ENCODE data around the gene FLOT2.
"Not testable (repeated sequence)": the region's sequence is repeated elsewhere in the genome, so short reads cannot be mapped to it uniquely, and the experiment has no call there.

Gene FLOT2

DNA sequence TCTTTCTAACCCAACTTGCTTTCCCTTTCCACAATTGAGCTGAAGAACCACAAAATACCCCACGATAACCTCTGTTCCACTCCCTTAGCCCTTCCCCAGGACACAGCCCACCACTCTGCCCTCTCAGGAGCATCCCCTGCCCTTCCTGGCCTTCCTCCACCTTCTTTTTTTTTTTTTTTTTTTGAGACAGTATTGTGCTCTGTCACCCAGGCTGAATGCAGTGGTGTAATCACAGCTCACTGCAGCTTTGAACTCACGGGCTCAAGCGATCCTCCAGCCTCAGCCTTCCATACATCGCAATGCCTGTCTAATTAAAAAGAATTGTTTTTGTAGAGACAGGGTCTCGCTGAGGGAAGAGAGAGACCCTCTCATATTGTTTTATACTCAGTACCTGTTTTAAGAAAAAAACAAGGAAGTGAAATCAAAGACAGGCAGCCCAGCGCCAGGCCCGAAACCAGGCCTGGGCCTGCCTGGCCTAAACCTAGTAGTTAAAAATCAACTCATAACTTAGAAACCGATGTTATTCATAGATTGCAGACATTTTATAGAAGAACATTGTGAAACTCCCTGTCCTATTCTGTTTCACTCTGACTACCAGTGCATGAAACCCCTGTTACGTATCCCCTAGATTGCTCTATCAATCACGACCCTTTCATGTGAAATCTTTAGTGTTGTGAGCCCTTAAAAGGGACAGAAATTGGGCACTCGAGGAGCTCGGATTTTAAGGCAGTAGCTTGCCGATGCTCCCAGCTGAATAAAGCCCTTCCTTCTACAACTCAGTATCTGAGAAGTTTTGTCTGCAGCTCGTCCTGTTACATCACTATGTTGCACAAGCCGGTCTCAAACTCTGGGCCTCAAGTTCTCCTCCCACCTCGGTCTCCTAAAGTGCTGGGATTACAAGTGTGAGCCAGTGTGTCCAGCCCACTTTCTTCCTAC lies 4.0 kb downstream of the FLOT2 start:
- not testable (repeated sequence) for DNase-seq

DNA sequence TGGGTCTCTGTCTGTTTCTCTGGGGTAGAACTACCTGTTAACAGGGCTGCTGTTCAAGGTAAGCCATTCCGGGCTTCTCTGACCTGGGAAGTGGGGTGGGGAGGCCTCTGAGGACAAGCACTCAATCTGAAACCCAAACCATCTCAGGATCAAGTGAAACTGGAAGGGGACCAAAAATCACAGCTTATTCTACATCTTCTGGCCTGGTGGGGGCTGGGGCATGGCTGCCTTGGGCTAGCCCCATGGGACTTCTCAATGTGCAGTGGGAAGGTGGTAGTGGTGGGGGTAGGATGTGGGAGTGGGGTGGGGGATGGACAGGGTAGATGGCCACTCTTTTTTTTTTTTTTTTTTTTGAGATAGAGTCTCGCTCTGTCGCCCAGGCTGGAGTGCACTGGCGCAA lies 5.5 kb downstream of the FLOT2 start:
- DNase-seq = no peak

DNA sequence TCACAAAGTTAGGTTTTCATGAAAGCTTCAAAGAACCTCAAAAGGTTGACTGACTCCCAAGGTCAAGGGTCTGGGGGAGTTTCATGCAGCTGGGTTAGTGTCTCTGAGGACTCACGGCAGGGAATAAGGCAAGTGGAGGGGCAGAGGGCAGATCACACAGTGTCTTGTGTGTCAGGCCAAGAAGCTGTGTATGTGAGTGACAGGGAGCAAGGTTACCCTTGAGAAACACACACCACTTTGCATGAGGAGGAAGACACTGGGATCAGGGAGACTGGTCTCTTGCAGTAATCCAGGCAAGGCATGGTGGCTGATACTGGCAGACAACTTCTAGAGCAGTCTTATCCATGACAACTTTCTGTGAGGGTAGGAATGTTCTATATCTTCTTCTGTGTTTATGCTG lies 6.3 kb downstream of the FLOT2 start:
- no peak for DNase-seq

DNA sequence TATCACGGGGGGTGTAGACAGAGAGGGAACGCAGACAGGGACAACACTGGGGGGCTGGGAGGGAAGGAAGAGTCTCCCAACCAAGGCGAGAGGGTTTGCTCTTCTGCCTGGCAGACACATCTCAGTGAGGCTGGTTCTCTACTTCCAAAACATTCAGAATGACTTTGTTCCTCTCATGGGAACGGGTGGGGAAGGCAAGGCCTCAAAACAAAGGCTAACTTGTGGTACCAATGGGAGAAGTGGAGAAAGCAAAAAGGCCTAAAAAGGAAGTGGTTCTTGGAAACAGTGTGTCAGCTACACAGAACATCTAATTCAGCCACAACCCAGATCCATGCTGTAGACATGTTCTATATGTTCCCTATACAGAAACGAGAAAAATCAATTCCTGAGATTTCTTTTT lies 7.5 kb downstream of the FLOT2 start:
- DNase-seq = no peak

DNA sequence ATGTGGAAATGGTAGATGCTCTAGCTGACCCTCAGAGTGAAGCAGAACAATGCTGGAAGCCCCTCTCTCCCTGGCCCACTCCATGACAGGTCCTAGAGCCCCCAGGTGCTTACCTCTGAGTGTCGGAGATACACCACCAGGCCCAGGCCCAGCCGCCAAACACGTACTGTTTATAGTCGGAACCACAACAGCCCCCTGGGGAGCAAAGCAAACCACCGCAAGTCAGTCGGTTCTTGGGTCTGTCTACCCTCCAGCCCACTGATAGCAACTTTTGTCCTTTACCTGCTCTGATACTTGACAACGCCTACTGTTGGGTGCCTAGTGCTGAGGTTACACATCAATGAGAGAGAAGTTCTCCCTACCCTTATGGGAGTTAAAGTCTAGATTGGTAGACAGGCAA lies 8.7 kb downstream of the FLOT2 start:
- no peak for DNase-seq

DNA sequence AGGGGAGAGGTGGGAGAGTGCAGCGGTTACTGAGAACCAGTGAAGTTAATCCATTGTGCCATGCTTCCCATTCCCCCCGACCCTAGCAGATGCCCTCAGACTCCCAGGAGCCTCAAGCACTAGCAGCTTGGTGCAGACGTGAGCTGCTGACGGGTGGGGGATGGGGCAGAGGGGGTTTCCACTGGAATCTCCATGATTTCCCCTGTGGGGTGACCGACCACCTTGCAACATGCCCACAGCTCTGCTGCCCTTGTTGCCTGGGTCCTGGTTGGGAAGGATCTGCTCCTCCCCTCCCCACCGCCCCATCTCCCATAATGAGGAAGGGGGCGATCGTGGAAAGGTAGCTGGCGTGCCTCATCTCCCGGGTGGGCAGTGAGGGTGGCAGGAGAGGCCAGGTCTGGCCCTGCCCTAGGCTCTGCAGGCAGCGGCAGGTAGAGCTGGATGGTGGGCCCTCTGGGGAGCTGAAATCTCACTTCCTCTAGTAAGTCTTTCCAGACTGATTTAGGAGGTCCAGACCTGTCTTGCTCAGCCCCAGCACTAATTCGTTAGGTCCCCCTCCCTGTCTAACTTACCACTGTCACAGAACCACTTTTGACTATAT lies 9.6 kb downstream of the FLOT2 start:
- no peak for DNase-seq

DNA sequence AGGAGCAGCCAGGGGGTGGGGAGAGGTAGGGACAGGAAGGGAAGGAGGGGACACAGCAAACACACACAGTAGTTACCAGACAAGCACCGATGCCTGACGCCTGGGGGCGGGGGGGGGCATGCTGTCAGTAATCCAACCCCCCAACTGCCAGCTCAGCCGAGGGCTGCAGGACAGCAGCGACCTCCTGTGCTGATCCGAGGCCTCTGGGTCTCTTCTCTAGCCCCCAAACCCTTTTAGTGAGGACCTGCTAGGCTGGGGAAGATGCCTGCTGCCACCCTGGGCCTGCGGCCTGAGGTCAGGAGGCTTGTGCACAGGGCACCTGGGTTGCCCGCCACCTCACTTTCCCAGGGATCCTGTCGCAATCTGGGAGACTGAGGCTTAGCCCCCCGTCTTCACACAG lies 11.6 kb downstream of the FLOT2 start:
- DNase-seq = no peak

DNA sequence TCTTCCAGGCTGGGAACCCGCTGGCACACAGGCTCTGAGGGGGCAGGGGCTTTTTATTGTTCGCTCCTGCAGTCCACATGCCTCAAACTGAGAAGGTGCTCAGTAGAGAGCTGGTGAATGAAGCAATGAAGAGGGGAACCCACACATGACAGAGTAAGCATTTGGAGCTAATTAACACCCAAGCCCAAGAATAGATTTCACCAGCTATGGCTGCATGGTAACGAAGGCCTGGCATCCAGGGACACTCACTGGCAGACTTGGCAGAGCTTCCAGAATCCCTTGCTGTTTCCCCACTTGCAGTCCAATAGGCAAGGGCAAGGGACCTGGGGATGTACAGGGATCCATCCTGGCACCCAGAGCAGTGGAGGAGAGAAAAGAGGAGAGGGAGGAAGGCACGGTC lies 12.2 kb downstream of the FLOT2 start:
- no peak for DNase-seq

DNA sequence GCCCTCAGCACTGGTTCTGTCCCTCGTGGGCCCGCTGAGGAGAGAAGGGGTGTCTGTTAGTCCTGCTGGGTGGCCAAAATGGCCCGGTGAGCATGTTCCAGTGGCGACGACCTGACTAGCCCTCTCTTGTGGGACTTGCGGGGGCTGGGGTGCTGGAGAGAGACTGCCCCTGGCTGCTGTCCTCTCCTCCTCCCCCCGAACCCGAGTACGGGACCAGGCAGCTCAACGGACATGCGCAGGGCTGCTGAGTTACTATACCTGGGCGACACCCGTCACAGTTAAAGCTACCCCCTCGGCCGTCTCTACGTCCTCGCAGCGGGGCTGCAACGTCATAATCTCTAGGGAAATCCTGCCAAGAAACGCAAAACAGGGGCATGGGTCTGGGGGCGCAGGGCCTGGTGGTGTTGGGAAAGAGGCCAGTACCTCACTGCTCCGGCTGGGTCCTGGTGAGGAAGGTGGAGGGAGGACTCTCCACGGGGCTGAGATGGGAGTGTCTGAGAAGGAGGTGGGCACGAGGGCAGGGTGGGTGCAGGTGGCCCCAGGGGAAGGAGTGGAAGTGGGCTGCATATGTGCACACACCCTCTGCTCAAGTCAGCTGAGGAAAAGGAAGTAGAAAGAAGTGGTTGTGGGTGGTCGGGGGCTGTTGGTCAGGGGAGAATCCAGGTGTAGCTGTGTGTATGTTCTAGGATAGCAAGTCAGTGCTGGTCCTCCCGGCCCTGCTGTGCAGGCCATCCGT lies 13.4 kb downstream of the FLOT2 start:
- DNase-seq = no peak

DNA sequence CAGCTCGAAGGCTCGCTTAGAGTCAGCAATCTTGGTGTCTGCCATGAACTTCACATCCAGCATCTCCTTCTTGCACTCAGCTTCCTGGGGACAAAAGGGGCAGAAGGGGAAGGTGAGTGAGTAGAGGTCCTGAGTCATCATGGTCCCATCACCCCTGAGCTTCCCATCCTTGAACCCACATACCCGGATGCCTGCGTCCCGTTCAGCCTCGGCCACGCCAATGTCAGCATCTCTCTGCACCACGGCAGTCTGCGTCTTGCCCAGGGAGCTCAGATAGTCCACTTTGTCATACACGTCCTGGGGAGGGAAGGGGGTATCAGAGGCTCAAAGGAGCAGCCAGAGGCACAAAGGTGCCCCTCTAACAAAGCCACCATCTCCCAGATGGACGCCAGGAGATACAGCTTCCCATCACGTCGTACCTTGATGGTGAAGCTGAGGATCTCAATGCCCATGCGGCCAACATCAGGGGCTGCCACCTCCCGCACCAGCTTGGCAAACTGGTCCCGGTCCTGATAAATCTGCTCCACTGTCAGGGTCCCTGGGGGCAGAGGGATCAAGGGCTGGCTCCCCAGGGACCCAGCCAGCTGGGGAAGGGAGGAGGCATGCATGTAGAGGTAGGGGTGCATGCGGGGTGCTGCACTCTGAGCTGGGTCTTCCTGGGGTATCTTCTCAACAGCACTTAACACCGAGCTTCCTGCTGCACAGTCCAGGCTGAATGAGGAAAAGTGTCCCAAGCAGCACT lies 15.2 kb downstream of the FLOT2 start:
- DNase-seq = no peak

DNA sequence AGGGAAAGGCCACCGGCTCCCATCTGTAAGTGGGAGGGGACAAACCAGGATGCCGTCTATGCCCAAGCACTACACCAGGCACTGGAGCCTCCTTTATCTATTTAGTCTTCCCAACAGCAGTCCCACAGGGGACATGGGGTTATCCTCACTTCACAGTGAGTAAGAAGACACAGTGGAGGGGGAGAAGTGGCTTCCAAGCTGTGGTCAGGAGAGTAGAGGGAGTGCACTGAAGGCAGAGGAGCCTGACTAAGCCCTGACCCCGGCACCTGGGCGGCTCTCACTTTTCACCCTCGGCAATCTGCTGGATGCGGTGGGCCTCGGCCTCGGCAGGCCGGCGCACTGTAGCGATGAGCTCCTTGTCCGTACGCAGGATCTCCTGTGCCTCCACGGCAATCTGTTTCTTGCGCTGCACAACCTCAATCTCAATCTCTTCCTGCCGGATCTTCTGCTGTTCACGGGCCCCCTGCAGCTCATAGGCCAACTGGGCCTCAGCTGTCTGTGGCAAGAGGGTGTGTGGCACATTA lies 15.9 kb downstream of the FLOT2 start:
- DNase-seq = no peak

DNA sequence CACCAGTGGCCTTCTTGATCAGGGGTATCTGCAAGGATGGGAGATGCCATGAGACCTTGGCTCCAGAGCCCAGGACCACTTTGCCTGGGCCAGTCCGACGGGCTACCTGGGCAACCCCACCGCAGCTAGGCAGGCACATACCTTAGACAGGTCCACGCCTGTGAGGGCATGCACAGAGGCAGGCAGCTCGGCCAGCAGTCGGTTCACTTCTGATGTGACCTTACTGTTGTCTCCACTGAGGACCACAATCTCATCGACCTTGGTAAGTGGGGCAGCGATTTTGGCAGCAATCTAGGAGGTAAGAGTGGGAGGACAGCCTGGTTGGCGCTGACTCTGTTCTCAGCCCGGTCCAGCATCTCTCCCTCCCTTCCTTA lies 17.0 kb downstream of the FLOT2 start:
- no peak for DNase-seq

DNA sequence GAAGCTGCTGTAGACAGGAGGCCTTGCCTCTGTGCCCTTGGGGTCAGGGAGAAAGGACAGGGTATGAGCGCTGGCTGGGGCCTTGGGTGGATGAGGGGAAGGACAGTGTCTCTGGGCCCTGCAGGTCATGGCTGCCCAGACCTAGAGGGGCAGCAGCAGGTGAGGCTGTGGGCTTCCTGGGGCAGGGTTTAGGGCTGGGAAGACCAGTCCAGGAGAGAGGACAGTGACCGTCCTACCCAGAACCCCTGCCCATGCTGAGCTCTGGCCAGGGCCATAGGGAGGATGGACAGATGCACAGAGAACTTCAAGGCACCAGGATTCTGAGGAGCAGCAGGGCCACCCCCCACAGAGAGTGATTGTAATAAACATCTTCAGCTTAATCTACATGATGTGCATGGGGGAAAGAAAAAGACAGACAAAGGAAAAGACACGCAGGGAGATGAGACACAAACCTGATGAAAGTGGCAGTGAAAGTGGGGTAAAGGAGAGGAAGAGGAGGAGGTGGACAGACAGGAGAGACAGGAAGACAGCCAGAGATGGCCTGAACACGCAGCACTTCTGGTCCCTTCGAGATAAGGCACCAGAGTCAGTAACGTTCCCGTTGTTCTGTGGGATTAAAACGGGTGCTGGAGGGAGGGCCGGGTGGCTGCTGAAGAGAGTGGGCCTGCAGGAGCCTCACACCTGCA lies 17.5 kb downstream of the FLOT2 start:
- DNase-seq = no peak

DNA sequence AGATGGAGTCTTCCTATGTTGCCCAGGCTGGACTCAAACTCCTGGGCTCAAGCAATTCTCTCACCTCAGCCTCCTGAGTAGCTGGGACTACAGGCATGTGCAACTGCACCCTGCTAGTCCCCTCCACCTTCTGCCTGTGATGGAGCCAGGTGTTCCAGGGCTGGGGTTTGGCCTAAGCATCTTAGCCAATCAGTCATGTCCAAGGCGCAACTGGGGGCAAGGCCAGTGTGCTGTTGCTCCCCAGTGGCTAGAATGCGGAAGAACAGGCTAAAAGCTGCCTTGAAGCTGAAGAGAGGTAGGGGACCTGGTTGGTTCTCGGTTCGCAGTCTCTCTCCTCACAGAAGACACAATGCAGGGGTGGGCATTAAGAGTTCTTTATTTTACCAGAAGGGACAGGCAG lies 18.6 kb downstream of the FLOT2 start:
- DNase-seq = no peak

DNA sequence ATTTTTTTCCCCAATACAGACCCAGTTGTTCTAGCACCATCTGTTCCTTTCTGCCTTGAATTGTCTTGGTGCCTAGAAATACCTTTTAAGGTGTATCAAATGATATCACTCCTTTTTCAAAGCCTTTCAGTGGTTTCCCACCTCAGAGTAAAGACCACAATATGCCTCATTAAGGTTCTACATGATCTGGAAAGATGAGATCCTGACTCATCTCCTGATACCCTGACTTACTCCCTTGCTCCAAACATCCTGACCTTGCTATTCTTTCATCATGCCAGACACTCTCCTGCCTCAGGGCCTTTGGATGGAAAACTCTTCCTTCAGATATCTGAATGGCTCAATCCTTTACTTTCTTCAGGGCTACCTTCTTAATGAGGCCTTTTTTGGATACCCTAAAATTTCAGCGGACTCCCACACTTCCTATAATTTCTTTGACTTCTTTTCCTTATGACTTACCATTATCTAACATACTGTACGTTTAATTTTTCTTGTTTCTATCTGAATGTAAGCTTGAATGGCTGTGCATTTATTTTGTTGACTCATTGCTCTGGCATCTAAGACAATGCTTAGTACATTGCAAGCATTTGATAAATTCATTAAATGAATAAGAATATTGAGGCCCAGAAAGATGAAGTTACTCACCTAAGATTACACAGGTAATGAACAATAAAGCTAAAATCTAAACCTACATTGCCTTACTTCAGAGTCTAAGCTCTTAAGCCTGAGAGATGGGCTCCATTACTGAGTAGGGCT lies 19.2 kb downstream of the FLOT2 start:
- no peak for DNase-seq

DNA sequence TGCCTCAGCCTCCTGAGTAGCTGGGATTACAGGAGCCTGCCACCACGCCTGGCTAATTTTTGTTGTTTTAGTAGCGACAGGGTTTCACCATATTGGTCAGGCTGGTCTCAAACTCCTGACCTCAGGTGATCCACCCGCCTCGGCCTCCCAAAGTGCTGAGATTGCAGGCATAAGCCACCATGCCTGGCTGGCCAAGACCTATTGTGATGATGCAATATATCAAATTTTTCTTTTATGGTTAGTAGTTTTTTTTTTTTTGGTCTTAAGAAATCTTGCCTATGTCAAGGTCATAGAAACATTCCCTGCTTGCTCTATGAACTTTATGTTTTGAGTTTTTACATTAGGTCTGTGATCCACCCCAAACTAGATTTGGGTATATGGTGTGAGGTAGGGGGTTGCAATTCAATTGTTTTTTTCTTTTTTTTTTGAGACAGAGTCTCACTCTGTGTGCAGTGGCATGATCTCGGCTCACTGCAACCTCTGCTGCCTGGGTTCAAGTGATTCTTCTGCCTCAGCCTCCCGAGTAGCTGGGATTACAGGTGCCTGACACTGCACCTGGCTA lies 20.3 kb downstream of the FLOT2 start:
- DNase-seq = not testable (repeated sequence)

DNA sequence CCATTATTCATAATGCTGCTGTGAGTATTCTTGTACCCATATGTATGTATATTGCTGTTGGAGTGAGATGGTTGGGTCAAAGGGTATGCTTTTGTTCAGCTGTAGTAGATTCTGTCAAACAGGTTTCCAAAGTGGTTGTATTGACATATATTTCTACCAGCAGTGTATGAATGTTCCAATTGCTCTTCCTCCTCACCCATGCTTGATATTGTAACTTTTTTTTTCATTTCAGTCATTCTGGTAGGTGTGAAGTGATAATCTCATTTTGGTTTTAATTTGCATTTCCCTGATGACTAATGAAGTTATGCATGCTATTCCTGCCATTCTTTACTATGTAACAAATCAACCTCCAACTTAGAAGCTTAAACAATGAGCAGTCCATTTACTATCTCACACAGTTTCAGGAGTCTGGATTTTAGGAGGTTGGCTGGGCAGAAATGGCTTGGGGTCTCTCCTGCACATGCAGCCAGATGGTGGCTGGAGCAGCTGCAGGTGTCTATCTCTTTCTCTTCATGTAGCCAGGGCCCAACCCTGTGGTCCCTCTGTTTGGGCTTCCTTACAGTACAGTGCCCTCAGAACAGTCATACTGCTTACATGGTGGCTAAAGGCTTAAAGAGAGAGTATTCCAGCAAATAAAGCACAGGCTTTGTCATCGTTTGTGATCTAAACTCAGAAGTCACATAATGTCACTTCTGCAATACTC lies 21.5 kb downstream of the FLOT2 start:
- no peak for DNase-seq

DNA sequence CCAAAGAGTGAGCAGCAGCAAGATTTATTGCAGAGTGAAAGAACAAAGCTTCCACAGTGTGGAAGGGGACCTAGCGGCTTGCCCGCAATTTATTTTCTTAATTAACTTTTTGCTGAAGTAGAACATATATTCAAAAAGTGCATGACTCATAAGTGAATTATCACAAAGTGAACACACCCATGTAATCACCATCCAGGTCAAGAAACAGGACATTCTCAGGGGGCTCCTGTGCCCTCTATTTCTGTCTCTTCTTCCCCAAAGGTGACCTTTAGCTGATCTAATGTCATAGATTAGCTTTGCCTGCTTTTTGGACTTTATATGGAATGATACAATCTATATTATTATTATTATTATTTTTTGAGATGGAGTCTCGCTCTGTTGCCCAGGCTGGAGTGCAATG lies 22.8 kb downstream of the FLOT2 start:
- DNase-seq = no peak

DNA sequence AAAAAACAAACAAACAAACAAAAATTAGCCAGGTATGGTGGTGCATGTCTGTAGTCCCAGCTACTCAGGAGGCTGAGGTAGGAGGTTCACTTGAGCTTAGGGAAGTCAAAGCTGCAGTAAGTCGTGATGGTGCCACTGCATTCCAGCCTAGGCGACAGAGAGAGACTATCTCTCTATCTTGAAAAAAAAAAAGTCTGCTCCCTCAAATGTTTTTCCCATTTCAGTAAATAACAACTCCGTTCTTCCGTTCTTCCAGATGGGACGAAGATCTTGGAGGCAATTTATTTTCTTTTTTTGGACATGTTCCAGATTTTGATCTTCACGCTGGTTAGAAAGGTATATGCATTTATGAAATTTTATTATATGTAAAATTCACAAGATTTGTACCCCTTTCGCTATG lies 23.7 kb downstream of the FLOT2 start:
- no peak for DNase-seq

DNA sequence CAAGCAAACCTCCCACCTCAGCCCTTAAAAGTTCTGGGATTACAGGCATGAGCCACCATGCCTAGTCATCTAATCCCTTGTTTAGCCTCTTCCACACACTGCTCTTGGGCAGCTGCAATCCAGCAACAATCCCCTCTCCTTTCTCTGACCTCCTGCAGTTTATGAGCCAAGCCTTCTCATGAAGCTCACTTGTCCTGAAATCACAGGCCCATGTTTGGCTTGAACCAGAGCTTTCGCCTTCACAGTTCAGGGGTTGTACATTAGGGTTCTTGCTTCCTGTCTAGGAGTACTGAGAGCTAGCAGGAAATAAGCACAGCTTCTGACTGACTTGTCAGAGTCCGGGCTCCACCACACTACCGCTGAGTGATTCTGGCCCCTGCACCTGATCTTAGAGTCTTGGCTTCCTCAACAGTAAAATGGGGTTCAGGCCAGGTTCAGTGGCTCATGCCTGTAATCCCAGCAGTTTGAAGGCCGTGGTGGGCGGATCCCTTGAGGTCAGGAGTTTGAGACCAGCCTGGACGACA lies 26.4 kb downstream of the FLOT2 start:
- DNase-seq = no peak
